HepG2 (cell line): Measurements from ENCODE around the gene VEGFB. TPM values are rescaled to one million over a fixed set of nuclear protein-coding genes. Genes with fewer than 3 reads are reported as not detected.

ENCODE experiments used
- ATAC-seq: fragments of 200-7000 bp; cut with Tn5 transposase; 3 replicates; pipeline ENCODE4 v1.9.1; 2020; ENCODE audit warnings: mild to moderate bottlenecking, moderate library complexity
- BruUV-seq: library from RNA; stranded (reverse); fragments of 400-500 nt; replicated peaks from 2 replicates; lab custom pipeline; 2021; lab: Mats Ljungman, UMichigan
- CTCF ChIA-PET: fragments of 300-600 bp; formaldehyde crosslinking; extraction: SDS; loops from one replicate; lab custom pipeline; 2021; ENCODE audit warnings: low total read pairs, inconsistent platforms, low intra/inter-chr PET ratio; lab: Yijun Ruan, JAX
- POLR2A ChIA-PET: fragments of 350-600 bp; sonication (Branson Sonifier 250); formaldehyde crosslinking; loops from one replicate; lab custom pipeline; 2020; ENCODE audit warnings: antibody characterized with exemption, inconsistent platforms; lab: Yijun Ruan, JAX
- DNase-seq: peaks from one replicate; pipeline ENCODE4 v3.0.0-alpha.2; 2015; ENCODE audit warnings: low spot score
- FAIRE-seq: peaks from 3 replicates; lab custom pipeline; 2011; peaks lifted over from hg19 to GRCh38; lab: Jason Lieb, UNC
- H2AFZ ChIP-seq: one replicate; pipeline ENCODE4 v1.6.1; 2011; ENCODE audit warnings: low read length, inconsistent platforms
- H3K27ac ChIP-seq: fragments of 300-600 bp; 3 replicates; pipeline ENCODE4 v1.8.0; 2011; ENCODE audit warnings: mixed run types, mild to moderate bottlenecking, mixed read lengths, low read length, inconsistent platforms; ENCODE audit not compliant: insufficient read depth; ENCODE audit errors: extremely low read length
- H3K27me3 ChIP-seq, 2 experiments: fragments of 200-600 bp in 1 of 2; 2 replicates in 1 of 2; 3 replicates in 1 of 2; pipeline versions ENCODE4 v1.6.0 to v1.8.0; 2011; ENCODE audit warnings: low read length in 2 of 2, mild to moderate bottlenecking in 2 of 2, moderate library complexity in 2 of 2, inconsistent platforms in 1 of 2; ENCODE audit not compliant: insufficient read depth in 2 of 2, control insufficient read depth in 1 of 2
- H3K36me3 ChIP-seq, 2 experiments: fragments of 200-600 bp in 1 of 2; replicated peaks in 1 of 2; 2 replicates in 1 of 2; 3 replicates in 1 of 2; pipeline versions ENCODE4 v1.5.1 to v1.8.0; 2011; ENCODE audit warnings: low read length in 2 of 2, inconsistent platforms in 1 of 2; ENCODE audit not compliant: insufficient read depth in 2 of 2, control insufficient read depth in 1 of 2
- H3K4me1 ChIP-seq: 2 replicates; pipeline ENCODE4 v1.5.1; 2012; ENCODE audit warnings: low read length, inconsistent platforms; ENCODE audit not compliant: insufficient read depth
- H3K4me2 ChIP-seq: 2 replicates; pipeline ENCODE4 v1.6.0; 2011; ENCODE audit warnings: low read depth, low read length, inconsistent platforms
- H3K4me3 ChIP-seq, 3 experiments: fragments of 200-600 bp in 1 of 3; sonication (generic), shearing (Covaris generic) in 1 of 3; replicated peaks in 1 of 3; 2 replicates each; pipeline ENCODE4 v1.5.1; 2011 to 2016; ENCODE audit warnings: low read length in 3 of 3, inconsistent platforms in 2 of 3, low read depth in 2 of 3, mild to moderate bottlenecking in 2 of 3, control low read depth in 1 of 3, mixed read lengths in 1 of 3; ENCODE audit not compliant: insufficient read depth in 1 of 3
- H3K79me2 ChIP-seq: one replicate; pipeline ENCODE4 v1.6.1; 2011; ENCODE audit warnings: low read length, inconsistent platforms; ENCODE audit not compliant: insufficient read depth
- H3K9ac ChIP-seq: 2 replicates; pipeline ENCODE4 v1.6.0; 2011; ENCODE audit warnings: mild to moderate bottlenecking, low read depth, low read length, inconsistent platforms; ENCODE audit not compliant: insufficient read depth
- H3K9me3 ChIP-seq: 2 replicates; pipeline ENCODE4 v1.5.1; 2012; ENCODE audit warnings: mild to moderate bottlenecking, low read length
- H4K20me1 ChIP-seq: 2 replicates; pipeline ENCODE4 v1.6.0; 2011; ENCODE audit warnings: inconsistent platforms, mild to moderate bottlenecking, low read length, moderate library complexity; ENCODE audit not compliant: insufficient read depth
- HIVEP1 ChIP-seq: sonication (generic); formaldehyde crosslinking; IDR thresholded peaks from 2 replicates; pipeline ENCODE4 v1.4.0; 2020; ENCODE audit warnings: mild to moderate bottlenecking, missing genetic modification reagents
- KLF16 ChIP-seq, 2 experiments: sonication (generic) in 1 of 2; formaldehyde crosslinking in 1 of 2; IDR thresholded peaks; 2 replicates each; pipeline versions ENCODE4 v1.6.1 to v1.8.0; 2016 to 2023; ENCODE audit warnings: missing genetic modification reagents in 2 of 2, missing compliant biosample characterization in 1 of 2
- MEF2D ChIP-seq: sonication (generic); formaldehyde crosslinking; IDR thresholded peaks from 2 replicates; pipeline ENCODE4 v1.5.1; 2020; ENCODE audit warnings: mild to moderate bottlenecking, missing genetic modification reagents
- NR3C1 ChIP-seq: sonication (generic); formaldehyde crosslinking; IDR thresholded peaks from 2 replicates; pipeline ENCODE4 v1.4.0; 2020; ENCODE audit warnings: missing genetic modification reagents
- RXRB ChIP-seq: IDR thresholded peaks from 2 replicates; pipeline ENCODE4 v1.6.1; 2016; ENCODE audit warnings: borderline replicate concordance, missing genetic modification reagents, missing compliant biosample characterization
- SIN3B ChIP-seq: fragments of 150-350 bp; IDR thresholded peaks from 2 replicates; pipeline ENCODE4 v1.6.1; 2014; ENCODE audit warnings: low read length
- SOX13 ChIP-seq, 3 experiments: fragments of 450-650 bp in 1 of 3; sonication (generic) in 1 of 3; formaldehyde crosslinking in 1 of 3; IDR thresholded peaks in 2 of 3; conservative IDR thresholded peaks in 1 of 3; 2 replicates each; pipeline versions ENCODE4 v1.5.0 to v1.6.1; 2016 to 2020; ENCODE audit warnings: antibody characterized with exemption in 1 of 3, mild to moderate bottlenecking in 1 of 3, missing compliant biosample characterization in 1 of 3, missing genetic modification reagents in 1 of 3, moderate library complexity in 1 of 3
- XBP1 ChIP-seq: sonication (generic); formaldehyde crosslinking; IDR thresholded peaks from 2 replicates; pipeline ENCODE4 v1.5.0; 2020; ENCODE audit warnings: missing genetic modification reagents
- ZMAT3 ChIP-seq: sonication (generic); formaldehyde crosslinking; conservative IDR thresholded peaks from 2 replicates; pipeline ENCODE4 v1.7.0; 2021; ENCODE audit warnings: missing genetic modification reagents
- ZMYM2 ChIP-seq: sonication (generic); formaldehyde crosslinking; IDR thresholded peaks from 2 replicates; pipeline ENCODE4 v1.8.0; 2022; ENCODE audit warnings: mild to moderate bottlenecking, missing genetic modification reagents
- ZNF678 ChIP-seq: sonication (generic); formaldehyde crosslinking; IDR thresholded peaks from 2 replicates; pipeline ENCODE4 v1.4.0; 2020; ENCODE audit warnings: mild to moderate bottlenecking, missing genetic modification reagents
- ZNF709 ChIP-seq: sonication (generic); formaldehyde crosslinking; IDR thresholded peaks from 2 replicates; pipeline ENCODE4 v1.5.0; 2020; ENCODE audit warnings: mild to moderate bottlenecking, missing genetic modification reagents
- ZNF746 ChIP-seq: sonication (generic); formaldehyde crosslinking; IDR thresholded peaks from 2 replicates; pipeline ENCODE4 v1.8.0; 2022; ENCODE audit warnings: mild to moderate bottlenecking, missing genetic modification reagents
- ZNF766 ChIP-seq: sonication (generic); formaldehyde crosslinking; IDR thresholded peaks from 2 replicates; pipeline ENCODE4 v1.5.0; 2020; ENCODE audit warnings: missing genetic modification reagents, borderline replicate concordance
- ZSCAN21 ChIP-seq: sonication (generic); formaldehyde crosslinking; IDR thresholded peaks from 2 replicates; pipeline ENCODE4 v1.8.0; 2022; ENCODE audit warnings: mild to moderate bottlenecking, missing genetic modification reagents, moderate library complexity, borderline replicate concordance
- WGBS: methylation state at CpG from one replicate; pipeline ENCODE4 v1.1.6; 2017; ENCODE audit warnings: low lambda C conversion rate; 5-methylcytosine and 5-hydroxymethylcytosine counted together
- in situ Hi-C: cut with HindIII; loops from 2 replicates; pipeline ENCODE4 v1.10.0; 2017; ENCODE audit warnings: low pct_unique_long_range_greater_than_20kb; ENCODE audit not compliant: extremely low pct_ligation_motif_present
- intact Hi-C: fragments of 100-400 bp; cut with micrococcal nuclease; formaldehyde crosslinking; loops from one replicate; pipeline ENCODE4 v1.10.0; 2022; ENCODE audit not compliant: unreplicated experiment
- polyA plus RNA-seq, 8 experiments: library from polyadenylated mRNA; depleted of rRNA in 3 of 8; stranded (reverse) in 7 of 8; unstranded in 1 of 8; fragments of >200 nt; fragmentation: Illumina TruSeq in 4 of 8; extraction: Trizol in 4 of 8; gene quantifications; 2 replicates each; pipeline versions ENCODE4 v1.2.1 to v1.2.3, GENCODE V29; 2011 to 2016; ENCODE audit warnings: low read depth in 4 of 8, missing spikeins in 1 of 8, mixed read lengths in 1 of 8; ENCODE audit not compliant: insufficient read depth in 1 of 8
- total RNA-seq, 5 experiments: library from RNA; depleted of rRNA; stranded (reverse); fragments of >200 nt; fragmentation: Illumina TruSeq; extraction: Trizol; gene quantifications; 2 replicates each; pipeline ENCODE4 v1.2.3, GENCODE V29; 2016; ENCODE audit warnings: low read depth in 1 of 5
- TF ChIP-seq, protein P1 (sequence below): sonication (generic); formaldehyde crosslinking; IDR thresholded peaks from 2 replicates; pipeline ENCODE4 v1.9.0; 2021; ENCODE audit warnings: missing genetic modification reagents, mild to moderate bottlenecking, borderline replicate concordance

Gene VEGFB
- total and polyA plus RNA-seq, 2 of the 13 experiments (the other 11 are each of a cell fraction or from before 2014, with no cell fraction given) = 9.0 to 11.3 TPM

DNA sequence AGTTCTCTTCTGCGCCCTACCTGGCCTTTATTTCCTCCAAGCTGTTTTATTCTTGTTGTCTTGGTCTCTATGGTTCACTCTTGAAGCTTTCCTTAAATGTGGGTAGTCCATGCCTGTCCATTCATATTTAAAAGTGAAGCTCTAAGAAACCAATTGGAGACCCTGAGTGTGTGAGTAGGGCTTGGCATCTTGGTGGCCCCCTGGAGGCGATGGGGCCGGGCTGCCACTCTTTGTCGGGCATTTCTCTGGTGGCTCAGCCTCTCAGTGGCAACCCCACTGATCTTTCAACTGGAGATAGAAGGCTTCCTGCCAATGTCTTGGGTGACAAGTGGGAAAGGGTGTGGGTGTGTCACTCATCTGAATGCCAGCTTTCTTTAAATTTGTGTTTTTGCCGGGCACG, 17.5 kb upstream of the VEGFB start:
- H3K9ac ChIP-seq = no peak overlapping the region
- no peaks in the 10 kb centered on the region for H3K79me2 ChIP-seq
- BruUV-seq = no TSS peak
- H3K36me3 ChIP-seq = no peaks in the 10 kb centered on the region
- no peak for FAIRE-seq
- in situ Hi-C loops (no loop called here), intact Hi-C loops (no loop called here)
- H3K27ac ChIP-seq = no peak overlapping the region
- no peak overlapping the region for H3K4me2 ChIP-seq
- H3K4me1 ChIP-seq = peaks cover 32% of the 10 kb centered on the region
- no peak for ATAC-seq
- H2AFZ ChIP-seq = no peak overlapping the region
- H3K4me3 ChIP-seq = no peak overlapping the region
- H4K20me1 ChIP-seq = no peaks in the 10 kb centered on the region
- H3K27me3 ChIP-seq = peaks cover 0 to 1% of the 10 kb centered on the region in 2 experiments; a peak in 1 of 5 replicates
- ChIA-PET POLR2A (interaction anchor here (0.7 to 2.1 kb wide), 2 partner anchors 25 to 31 kb away, joined by 5 read pairs; partner anchors contain the start of gene STIP1), CTCF (no interaction called here)
- 87% methylated on average over 6 of the region's 6 CpGs for WGBS
- no peak for DNase-seq
- no peaks in the 10 kb centered on the region for H3K9me3 ChIP-seq
- no peak for TF ChIP-seq HIVEP1 (CRISPR knock-in tag)
- no peak for TF ChIP-seq ZNF709
- no peak for TF ChIP-seq RXRB (CRISPR knock-in tag)
- TF ChIP-seq NR3C1 (CRISPR knock-in tag) = no peak
- no peak for TF ChIP-seq KLF16 (CRISPR knock-in tag; IDR thresholded peaks at IDR 0.05)
- TF ChIP-seq, protein P1, sequence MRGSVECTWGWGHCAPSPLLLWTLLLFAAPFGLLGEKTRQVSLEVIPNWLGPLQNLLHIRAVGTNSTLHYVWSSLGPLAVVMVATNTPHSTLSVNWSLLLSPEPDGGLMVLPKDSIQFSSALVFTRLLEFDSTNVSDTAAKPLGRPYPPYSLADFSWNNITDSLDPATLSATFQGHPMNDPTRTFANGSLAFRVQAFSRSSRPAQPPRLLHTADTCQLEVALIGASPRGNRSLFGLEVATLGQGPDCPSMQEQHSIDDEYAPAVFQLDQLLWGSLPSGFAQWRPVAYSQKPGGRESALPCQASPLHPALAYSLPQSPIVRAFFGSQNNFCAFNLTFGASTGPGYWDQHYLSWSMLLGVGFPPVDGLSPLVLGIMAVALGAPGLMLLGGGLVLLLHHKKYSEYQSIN (CRISPR knock-in tag) = no peak
- no peak for TF ChIP-seq ZMAT3 (CRISPR knock-in tag)
- no peak for TF ChIP-seq ZNF766 (CRISPR knock-in tag)
- TF ChIP-seq ZNF746 (CRISPR knock-in tag) = no peak
- TF ChIP-seq ZMYM2 = no peak
- no peak for TF ChIP-seq MEF2D
- TF ChIP-seq ZSCAN21 (CRISPR knock-in tag) = no peak
- no peak for TF ChIP-seq SOX13 (IDR thresholded peaks at IDR 0.05)
- no peak for TF ChIP-seq SOX13 (CRISPR knock-in tag; conservative IDR thresholded peaks at IDR 0.05 in 1 of 2, IDR thresholded peaks at IDR 0.05 in 1 of 2)
- no peak for TF ChIP-seq SIN3B
- no peak for TF ChIP-seq ZNF678 (CRISPR knock-in tag)
- no peak for TF ChIP-seq XBP1
